ENCODE results near the gene ISM2.

- no peak for TF ChIP-seq POLR2A (IDR thresholded peaks at IDR 0.05)
- TF ChIP-seq, protein P1, sequence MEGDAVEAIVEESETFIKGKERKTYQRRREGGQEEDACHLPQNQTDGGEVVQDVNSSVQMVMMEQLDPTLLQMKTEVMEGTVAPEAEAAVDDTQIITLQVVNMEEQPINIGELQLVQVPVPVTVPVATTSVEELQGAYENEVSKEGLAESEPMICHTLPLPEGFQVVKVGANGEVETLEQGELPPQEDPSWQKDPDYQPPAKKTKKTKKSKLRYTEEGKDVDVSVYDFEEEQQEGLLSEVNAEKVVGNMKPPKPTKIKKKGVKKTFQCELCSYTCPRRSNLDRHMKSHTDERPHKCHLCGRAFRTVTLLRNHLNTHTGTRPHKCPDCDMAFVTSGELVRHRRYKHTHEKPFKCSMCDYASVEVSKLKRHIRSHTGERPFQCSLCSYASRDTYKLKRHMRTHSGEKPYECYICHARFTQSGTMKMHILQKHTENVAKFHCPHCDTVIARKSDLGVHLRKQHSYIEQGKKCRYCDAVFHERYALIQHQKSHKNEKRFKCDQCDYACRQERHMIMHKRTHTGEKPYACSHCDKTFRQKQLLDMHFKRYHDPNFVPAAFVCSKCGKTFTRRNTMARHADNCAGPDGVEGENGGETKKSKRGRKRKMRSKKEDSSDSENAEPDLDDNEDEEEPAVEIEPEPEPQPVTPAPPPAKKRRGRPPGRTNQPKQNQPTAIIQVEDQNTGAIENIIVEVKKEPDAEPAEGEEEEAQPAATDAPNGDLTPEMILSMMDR (IDR thresholded peaks at IDR 0.05), result no peak
These were observed 24.0 kb downstream of the ISM2 start for GRCh38 chr14:77474479-77475177.

All from testis (tissue), 2 donors.